GM08714 (cell line): ENCODE results near the gene ATP6V1F.

Experiments
- H3K4me3 ChIP-seq: fragments of 200-500 bp; sonication (Bioruptor generic); 2 replicates; pipeline ENCODE4 v1.5.1; 2014; ENCODE audit warnings: mild to moderate bottlenecking, low read length, inconsistent platforms
- ZNF274 ChIP-seq: IDR thresholded peaks from 2 replicates; pipeline ENCODE4 v1.6.1; 2012; ENCODE audit warnings: mild to moderate bottlenecking, low read depth, low read length

Gene ATP6V1F

DNA sequence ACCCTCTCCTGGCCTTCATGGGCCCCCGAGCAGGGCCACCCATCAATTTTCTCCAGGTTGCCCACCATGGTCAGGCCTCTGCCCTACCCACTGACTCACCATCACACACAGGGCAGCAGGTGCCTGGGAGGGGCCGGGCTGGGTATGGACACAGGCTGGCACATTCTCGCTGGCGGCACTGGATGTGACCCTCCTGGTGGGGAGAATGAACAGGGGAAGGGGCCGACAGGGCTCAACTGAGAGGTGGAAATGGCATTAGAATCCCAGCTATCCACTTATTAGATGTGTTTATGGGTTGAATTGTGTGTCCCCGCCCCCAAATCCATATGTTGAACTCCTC lies 31.4 kb downstream of the ATP6V1F start:
- H3K4me3 ChIP-seq, result no peak overlapping the region
- TF ChIP-seq ZNF274, result no peak

DNA sequence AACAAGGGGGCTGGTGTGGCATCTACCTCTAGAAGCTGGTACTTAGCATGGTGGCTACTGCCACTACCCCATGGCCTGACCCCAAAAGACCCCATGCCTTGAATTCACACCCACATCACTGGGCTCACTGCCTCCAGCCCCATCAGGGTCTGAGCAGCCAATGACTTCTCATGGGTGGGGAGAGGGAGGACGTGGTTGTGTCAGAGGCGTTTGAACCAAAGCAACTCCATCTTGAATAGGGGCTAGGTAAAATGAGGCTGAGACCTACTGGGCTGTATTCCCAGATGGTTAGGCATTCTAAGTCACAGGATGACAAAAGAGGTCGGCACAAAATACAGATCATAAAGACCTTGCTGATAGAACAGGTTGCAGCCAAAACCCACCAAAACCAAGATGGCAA lies 32.7 kb downstream of the ATP6V1F start:
- no peak for TF ChIP-seq ZNF274
- no peak overlapping the region for H3K4me3 ChIP-seq

DNA sequence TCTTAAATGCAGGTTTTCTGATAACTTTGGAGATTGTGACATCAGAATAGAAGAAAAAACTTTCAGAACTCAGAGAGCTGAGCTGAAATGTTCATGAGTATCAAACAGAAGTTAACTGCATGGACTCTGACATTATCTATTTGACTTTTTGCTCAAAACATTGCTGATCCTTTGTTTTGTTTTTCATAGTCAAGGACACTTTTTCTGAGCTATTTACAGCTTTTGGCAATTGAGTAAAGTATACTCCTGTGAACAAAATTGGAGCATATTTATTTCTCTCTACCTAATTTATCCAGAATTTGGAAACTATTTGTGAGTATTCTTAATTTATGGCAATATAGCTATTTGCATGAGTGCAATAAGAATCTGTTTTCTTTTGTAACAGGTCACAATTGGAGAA lies 36.7 kb downstream of the ATP6V1F start:
- no peak overlapping the region for H3K4me3 ChIP-seq
- no peak for TF ChIP-seq ZNF274

- TF ChIP-seq ZNF274, result no peak
- H3K4me3 ChIP-seq, result no peak overlapping the region
Measured at GRCh38 chr7:128900237-128900636, 37.6 kb downstream of the ATP6V1F start.

- no peak overlapping the region for H3K4me3 ChIP-seq
- TF ChIP-seq ZNF274, result no peak
Measured at GRCh38 chr7:128902761-128903585, 40.3 kb downstream of the ATP6V1F start.

DNA sequence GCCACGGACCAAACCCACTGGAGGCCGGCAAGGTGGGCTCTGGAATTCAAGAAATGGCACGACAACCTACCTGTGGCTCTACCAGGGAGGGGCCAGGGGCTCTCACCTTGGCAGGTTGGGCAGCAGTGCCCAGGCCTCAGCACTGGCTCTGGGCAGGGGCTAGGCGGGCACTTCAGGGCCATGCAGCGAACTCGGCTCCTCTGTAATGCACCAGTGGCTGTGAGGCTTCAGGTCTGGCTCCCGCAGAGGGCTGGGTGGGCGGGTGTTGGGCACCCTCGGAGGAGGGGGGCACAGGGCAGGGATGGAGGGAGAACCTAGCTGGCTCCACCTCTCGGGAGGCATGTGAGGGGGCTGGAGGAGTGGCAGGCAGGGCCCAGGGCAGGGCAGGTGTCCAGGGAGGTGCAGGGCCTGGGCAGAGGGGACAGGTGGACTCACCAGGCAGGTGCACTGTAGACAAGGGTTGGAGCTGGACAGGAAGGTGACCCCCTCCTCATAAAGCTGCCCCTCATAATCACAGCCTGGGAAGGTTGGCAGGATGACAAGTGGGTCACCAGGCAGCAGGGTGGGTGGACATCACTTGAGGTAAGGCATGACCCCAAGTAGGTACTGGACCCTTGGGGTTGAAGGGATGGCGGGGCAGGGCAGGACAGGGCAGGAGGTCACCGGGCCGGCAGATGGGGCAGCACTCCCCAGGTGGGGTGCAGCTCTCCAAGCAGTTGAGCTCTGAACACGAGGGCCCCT lies 41.1 kb downstream of the ATP6V1F start:
- no peak overlapping the region for H3K4me3 ChIP-seq
- TF ChIP-seq ZNF274, result no peak

- no peak overlapping the region for H3K4me3 ChIP-seq
- no peak for TF ChIP-seq ZNF274
Measured at GRCh38 chr7:128904381-128905197, 41.9 kb downstream of the ATP6V1F start.

DNA sequence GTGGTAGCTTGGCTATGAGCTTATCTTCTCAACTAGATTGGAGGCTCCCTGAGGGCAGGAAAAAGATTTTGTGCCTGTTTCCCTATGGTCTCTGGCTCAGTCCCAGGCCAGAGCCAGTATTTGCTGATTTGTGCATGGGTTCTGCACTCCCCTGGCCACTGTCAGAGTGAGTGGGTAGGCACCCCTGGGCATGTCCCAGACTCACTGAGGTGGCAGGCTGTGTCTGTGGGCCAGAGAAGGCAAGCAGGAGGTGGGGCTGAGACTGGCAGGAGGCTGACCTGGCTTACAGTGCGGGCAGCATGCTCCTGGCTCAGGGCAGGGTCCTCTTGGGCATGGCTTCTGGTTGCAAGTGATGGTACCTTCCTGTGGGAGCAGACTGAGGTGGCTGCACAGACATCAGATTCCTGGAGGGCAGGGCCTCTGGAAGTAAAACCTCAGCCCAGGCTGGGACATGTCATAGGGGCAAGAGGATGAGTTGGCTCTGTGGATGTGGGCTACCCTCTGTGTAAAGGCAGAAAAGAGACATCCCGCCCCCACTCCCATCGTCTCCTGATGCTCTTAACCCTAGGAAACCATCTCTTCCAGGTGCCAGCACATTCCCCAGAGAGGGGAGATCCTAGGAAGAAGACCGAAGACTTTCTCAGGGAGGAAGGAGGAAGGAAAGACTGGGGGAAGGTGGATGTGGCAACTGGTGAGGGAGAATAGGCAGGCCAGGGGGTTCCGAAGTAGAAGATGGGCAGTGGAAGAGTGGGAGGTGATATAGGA lies 43.5 kb downstream of the ATP6V1F start:
- H3K4me3 ChIP-seq, result no peak overlapping the region
- no peak for TF ChIP-seq ZNF274

GRCh38 chr7:128906766-128907559 lies 44.3 kb downstream of the ATP6V1F start:
- H3K4me3 ChIP-seq, result no peak overlapping the region
- no peak for TF ChIP-seq ZNF274

- no peak for TF ChIP-seq ZNF274
- H3K4me3 ChIP-seq, result no peak overlapping the region
Measured at GRCh38 chr7:128908750-128909624, 46.3 kb downstream of the ATP6V1F start.

GRCh38 chr7:128909625-128910568 lies 47.2 kb downstream of the ATP6V1F start:
- H3K4me3 ChIP-seq, result no peak overlapping the region
- no peak for TF ChIP-seq ZNF274

DNA sequence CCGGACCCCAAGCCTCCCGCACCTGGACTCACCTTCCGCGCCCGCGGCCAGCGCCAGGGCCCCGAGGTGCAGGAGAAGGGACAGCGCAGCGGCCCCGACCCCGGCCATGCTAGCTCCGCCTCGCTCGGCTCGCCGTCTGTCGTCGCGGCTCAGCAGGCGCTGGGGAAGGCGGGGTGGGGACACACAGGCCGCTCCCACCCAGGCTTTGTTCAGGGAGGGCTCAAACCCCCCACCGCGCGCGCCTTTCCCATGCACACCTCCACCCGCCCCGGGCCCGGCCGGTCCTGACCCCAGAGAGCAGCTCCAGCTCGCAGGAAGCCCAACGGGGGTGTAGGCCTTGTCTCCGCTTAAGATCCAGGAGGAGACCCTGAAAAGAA lies 47.9 kb downstream of the ATP6V1F start, which contains the start of gene KCP:
Gene KCP (minus strand): TSS at position 141 of the 377 bp plus-strand sequence. CDS start 33 bp downstream, at position 108.
- no peak within 1 kb of the TSS for H3K4me3 ChIP-seq
- no peak for TF ChIP-seq ZNF274
